ENCODE measurements around the gene SLC25A20. TPM values are rescaled to one million over a fixed set of nuclear protein-coding genes. Genes with fewer than 3 reads are reported as not detected.
A peak's percentile ranks its signal among the peaks of the same experiment; 100 is the strongest.
"Not testable (repeated sequence)": the region's sequence is repeated elsewhere in the genome, so short reads cannot be mapped to it uniquely, and the experiment has no call there.

The SLC25A20 gene
- total RNA-seq, result 10.3 TPM

- DNase-seq, result peak; percentile 20
Observed at GRCh38 chr3:48898383-48899234, at the start of gene SLC25A20. TSS of gene SLC25A20 (minus strand) at chr3:48898882. CDS start at chr3:48898794, 88 bp downstream.

- DNase-seq, result no peak
Observed at GRCh38 chr3:48945891-48946549, 47.3 kb upstream of the SLC25A20 start.

GRCh38 chr3:48945432-48945831 is 46.8 kb upstream of the SLC25A20 start:
- no peak for DNase-seq

- no peak for DNase-seq
Observed at GRCh38 chr3:48938689-48939088, 40.0 kb upstream of the SLC25A20 start.

- no peak for DNase-seq
Observed at GRCh38 chr3:48938156-48938555, 39.5 kb upstream of the SLC25A20 start.

GRCh38 chr3:48935530-48935929 is 36.8 kb upstream of the SLC25A20 start:
- no peak for DNase-seq

- no peak for DNase-seq
Observed at GRCh38 chr3:48934333-48934991, 35.8 kb upstream of the SLC25A20 start.

- no peak for DNase-seq
Observed at GRCh38 chr3:48931944-48932580, 33.4 kb upstream of the SLC25A20 start.

GRCh38 chr3:48930590-48930989 is 31.9 kb upstream of the SLC25A20 start:
- no peak for DNase-seq

- no peak for DNase-seq
Observed at GRCh38 chr3:48929358-48930035, 30.8 kb upstream of the SLC25A20 start.

- DNase-seq, result no peak
Observed at GRCh38 chr3:48928679-48929078, 30.0 kb upstream of the SLC25A20 start.

GRCh38 chr3:48927928-48928327 is 29.2 kb upstream of the SLC25A20 start:
- no peak for DNase-seq

GRCh38 chr3:48926425-48927392 is 28.0 kb upstream of the SLC25A20 start:
- no peak for DNase-seq

- peak; percentile 59 for DNase-seq
Observed at GRCh38 chr3:48919215-48920138, 20.8 kb upstream of the SLC25A20 start.

GRCh38 chr3:48918388-48919214 is 19.9 kb upstream of the SLC25A20 start, which contains the start of gene ARIH2:
TSS of gene ARIH2 (plus strand) at chr3:48918842. CDS start at chr3:48927559, 8,717 bp downstream.
- DNase-seq, result peak; percentile 86

GRCh38 chr3:48915296-48915695 is 16.6 kb upstream of the SLC25A20 start:
- DNase-seq, result no peak

- DNase-seq, result not testable (repeated sequence)
Observed at GRCh38 chr3:48907026-48907425, 8.3 kb upstream of the SLC25A20 start.

- no peak for DNase-seq
Observed at GRCh38 chr3:48899273-48899672, 591 bp upstream of the SLC25A20 start.
